Measurements from ENCODE around the gene BDH2. TPM values are rescaled to one million over a fixed set of nuclear protein-coding genes. Genes with fewer than 3 reads are reported as not detected.

Gene BDH2
- total RNA-seq, 1 donor from 2014 or later = 78.4 TPM

DNA sequence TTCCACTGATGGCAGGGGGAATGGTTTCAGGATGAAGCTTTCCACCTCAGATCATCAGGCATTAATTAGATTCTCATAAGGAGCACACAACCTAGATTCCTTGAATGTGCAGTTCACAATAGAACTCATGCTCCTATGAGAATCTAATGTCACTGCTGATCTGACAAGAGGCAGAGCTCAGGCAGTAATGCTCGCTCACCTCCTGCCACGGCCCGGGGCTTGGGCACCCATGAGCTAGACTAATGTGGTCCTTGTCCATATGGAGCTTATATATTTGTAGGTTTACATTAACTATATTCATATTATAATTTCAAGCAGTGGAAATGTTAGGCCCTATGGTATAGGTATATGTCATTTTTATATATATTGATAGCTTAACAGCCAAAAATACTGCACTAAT, 47.5 kb downstream of the BDH2 start:
- DNase-seq (ENCODE audit: low read depth) = no peak

DNA sequence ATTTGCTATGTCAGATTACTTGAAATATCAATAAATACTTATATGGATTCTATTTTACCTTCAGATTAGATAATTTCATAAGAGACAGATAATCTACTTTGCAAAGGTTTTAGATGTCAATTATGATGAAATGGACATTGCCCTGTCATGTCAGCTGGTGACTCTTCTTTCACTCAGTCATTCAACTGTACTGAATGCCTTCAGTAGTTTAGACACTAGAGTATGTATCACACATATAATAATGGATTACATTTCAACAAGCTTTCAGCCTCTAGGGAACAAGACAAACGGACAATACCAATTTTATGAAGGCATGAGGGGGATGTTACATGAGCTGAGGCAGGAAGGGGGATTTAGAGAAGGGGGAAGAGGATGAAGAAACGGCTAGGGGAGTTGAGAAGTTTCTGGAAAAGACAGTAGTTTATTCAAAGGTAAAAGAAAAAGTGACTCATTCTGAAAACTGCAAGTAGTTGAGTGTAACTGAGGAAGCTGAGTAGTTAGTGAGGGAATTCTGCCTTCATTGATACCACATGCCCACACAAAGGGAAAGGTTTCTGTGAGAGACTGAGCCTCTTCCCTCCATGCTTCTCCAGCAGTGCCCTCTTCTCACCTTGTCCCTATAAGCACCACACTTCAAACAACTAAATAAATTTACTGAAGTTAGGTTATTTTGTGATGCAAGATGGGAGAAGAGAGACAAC, 48.7 kb downstream of the BDH2 start:
- no peak for DNase-seq (ENCODE audit: low read depth)
- no peak overlapping the region for H3K4me3 ChIP-seq (ENCODE audit: low read depth, low read length)
- TF ChIP-seq, protein P1, sequence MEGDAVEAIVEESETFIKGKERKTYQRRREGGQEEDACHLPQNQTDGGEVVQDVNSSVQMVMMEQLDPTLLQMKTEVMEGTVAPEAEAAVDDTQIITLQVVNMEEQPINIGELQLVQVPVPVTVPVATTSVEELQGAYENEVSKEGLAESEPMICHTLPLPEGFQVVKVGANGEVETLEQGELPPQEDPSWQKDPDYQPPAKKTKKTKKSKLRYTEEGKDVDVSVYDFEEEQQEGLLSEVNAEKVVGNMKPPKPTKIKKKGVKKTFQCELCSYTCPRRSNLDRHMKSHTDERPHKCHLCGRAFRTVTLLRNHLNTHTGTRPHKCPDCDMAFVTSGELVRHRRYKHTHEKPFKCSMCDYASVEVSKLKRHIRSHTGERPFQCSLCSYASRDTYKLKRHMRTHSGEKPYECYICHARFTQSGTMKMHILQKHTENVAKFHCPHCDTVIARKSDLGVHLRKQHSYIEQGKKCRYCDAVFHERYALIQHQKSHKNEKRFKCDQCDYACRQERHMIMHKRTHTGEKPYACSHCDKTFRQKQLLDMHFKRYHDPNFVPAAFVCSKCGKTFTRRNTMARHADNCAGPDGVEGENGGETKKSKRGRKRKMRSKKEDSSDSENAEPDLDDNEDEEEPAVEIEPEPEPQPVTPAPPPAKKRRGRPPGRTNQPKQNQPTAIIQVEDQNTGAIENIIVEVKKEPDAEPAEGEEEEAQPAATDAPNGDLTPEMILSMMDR (conservative IDR thresholded peaks at IDR 0.05; ENCODE audit: low read depth, low read length) = no peak

More for the DNA sequence above, 47.5 kb downstream of the BDH2 start:
- TF ChIP-seq, protein P1 (conservative IDR thresholded peaks at IDR 0.05; ENCODE audit: low read depth, low read length) = no peak
- no peak overlapping the region for H3K4me3 ChIP-seq (ENCODE audit: low read depth, low read length)

DNA sequence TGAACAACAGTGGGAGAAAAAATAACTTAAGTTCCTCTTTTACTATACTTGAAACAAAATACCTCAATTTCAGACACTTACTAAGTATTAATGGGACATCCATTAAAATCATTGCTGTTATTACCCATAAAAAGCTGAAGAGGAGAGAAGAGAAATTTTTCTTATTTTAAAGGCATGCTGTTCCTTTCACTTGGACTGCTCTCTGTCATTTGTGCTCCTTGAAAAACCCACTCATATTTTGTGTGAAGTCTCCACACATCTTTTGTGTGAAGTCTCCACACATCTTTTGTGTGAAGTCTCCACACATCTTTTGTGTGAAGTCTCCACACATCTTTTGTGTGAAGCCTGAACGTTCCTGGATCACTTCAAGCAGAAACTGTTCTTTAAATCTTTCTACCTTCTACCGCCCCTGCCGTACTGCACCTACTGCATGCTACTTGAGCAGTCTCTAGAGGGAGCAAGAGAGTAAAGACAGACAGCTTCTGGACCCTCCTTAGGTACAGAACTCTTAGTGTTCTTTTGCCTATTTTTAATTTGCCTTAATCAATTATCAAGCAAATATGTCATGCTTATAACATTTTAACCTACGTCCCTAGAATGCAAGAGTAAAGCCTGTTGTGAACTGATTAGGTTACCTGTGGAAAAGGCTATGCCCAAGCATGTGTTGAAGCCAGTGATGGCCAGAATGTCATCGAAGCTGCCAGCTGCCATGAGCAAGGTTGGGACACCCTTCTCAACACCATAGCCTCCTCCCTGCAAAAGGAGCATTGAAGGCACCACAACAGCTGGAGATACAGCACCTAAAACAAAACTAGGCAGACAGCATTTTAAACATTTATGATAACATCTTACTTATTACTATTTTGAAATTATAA, 53.0 kb downstream of the BDH2 start:
- DNase-seq (ENCODE audit: low read depth) = peak; percentile 6
- TF ChIP-seq, protein P1 (conservative IDR thresholded peaks at IDR 0.05; ENCODE audit: low read depth, low read length) = peak; percentile 87
- H3K4me3 ChIP-seq (ENCODE audit: low read depth, low read length) = no peak overlapping the region

DNA sequence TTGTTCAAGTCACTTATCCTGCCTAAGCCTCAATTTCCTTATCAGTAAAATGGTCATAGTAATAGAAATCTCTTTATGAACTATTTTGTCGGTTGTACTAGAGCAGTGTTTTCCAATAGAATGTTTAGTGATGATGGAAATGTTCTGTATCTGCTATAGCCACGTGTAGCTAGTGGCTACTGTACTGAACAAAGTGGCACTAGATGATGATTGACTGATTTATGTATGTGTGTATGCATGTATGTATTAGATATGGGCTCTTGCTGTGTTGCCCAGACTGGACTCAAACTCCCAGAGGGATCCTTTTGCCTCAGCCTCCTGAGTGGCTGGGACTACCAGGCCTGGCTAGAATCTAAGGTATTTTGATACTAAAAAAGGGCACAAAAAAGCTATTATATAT, 55.5 kb downstream of the BDH2 start:
- no peak for DNase-seq (ENCODE audit: low read depth)
- no peak overlapping the region for H3K4me3 ChIP-seq (ENCODE audit: low read depth, low read length)
- TF ChIP-seq, protein P1 (conservative IDR thresholded peaks at IDR 0.05; ENCODE audit: low read depth, low read length) = no peak

DNA sequence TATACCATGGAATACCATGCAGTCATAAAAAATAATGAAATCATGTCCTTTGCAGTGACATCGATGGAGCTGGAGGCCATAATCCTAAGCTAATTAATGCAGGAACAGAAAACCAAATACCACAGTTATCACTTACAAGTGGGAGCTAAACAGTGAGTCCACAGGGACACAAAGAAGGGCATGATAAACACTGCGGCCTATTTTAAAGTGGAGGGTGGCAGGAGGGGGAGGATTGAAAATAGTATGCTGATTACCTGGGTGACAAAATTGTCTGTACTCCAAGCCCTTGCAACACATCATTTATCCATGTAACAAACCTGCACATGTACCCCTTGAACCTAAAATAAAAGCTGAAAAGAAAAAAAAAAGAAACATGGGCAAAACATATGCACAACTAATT, 63.5 kb downstream of the BDH2 start:
- H3K4me3 ChIP-seq (ENCODE audit: low read depth, low read length) = no peak overlapping the region
- TF ChIP-seq, protein P1 (conservative IDR thresholded peaks at IDR 0.05; ENCODE audit: low read depth, low read length) = no peak
- no peak for DNase-seq (ENCODE audit: low read depth)

DNA sequence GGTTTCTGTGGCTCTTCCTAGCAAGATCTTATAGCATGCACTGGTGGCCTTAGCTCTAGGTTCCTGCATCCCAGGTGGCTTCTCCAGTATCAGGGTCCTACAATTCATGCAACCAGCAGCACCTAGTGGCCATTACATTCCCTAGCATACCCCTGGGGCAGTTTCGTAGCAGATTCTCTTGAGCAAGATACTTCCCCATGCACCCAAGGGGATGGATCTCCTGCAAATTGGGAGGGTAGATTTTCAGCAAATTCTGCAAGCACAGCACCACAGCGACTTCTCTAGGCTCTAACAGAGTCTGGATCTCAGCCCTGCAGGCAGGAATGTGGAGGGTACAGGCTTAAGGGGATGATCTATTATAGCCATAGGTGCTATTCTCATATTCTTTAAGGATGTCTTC, 67.1 kb downstream of the BDH2 start:
- no peak for DNase-seq (ENCODE audit: low read depth)
- TF ChIP-seq, protein P1 (conservative IDR thresholded peaks at IDR 0.05; ENCODE audit: low read depth, low read length) = peak; percentile 83
- H3K4me3 ChIP-seq (ENCODE audit: low read depth, low read length) = no peak overlapping the region

Data from epithelial cell of proximal tubule (primary cell).